Heart left ventricle (tissue), 16 donors: ENCODE data around the gene CETN1. TPM values are rescaled to one million over a fixed set of nuclear protein-coding genes. Genes with fewer than 3 reads are reported as not detected.

Experiments
- ATAC-seq, 4 donors: fragments of 200-7000 bp; cut with Tn5 transposase; one replicate each; pipeline ENCODE4 v1.9.1; 2020 to 2022; ENCODE audit warnings: moderate library complexity in 4 of 4, mild to moderate bottlenecking in 3 of 4, moderate number of reproducible peaks in 1 of 4
- DNase-seq, 5 donors: peaks; one replicate each; pipeline ENCODE4 v3.0.0-alpha.2; 2020
- H3K27ac ChIP-seq, 12 donors: fragments of 200-600 bp; sonication (generic) in 4 of 12; one replicate each; pipeline versions ENCODE4 v1.5.0 to v1.8.0; 2016 to 2022; ENCODE audit warnings: mild to moderate bottlenecking in 2 of 12
- H3K27me3 ChIP-seq, 9 donors: fragments of 200-600 bp; sonication (generic) in 2 of 9; one replicate each; pipeline versions ENCODE4 v1.5.1 to v1.8.0; 2016 to 2022; ENCODE audit warnings: mild to moderate bottlenecking in 3 of 9
- H3K36me3 ChIP-seq, 9 donors: fragments of 200-600 bp; sonication (generic) in 2 of 9; one replicate each; pipeline versions ENCODE4 v1.5.0 to v1.8.0; 2018 to 2022; ENCODE audit warnings: mild to moderate bottlenecking in 2 of 9
- H3K4me1 ChIP-seq, 12 donors: fragments of 200-600 bp; sonication (generic) in 4 of 12; one replicate each; pipeline versions ENCODE4 v1.5.0 to v1.8.0; 2016 to 2022; ENCODE audit warnings: mild to moderate bottlenecking in 3 of 12
- H3K4me3 ChIP-seq, 12 donors: fragments of 200-600 bp; sonication (generic) in 4 of 12; one replicate each; pipeline versions ENCODE4 v1.5.0 to v1.8.0; 2017 to 2022; ENCODE audit warnings: mild to moderate bottlenecking in 9 of 12, moderate library complexity in 4 of 12
- H3K9me3 ChIP-seq, 12 donors: fragments of 200-600 bp; sonication (generic) in 4 of 12; one replicate each; pipeline versions ENCODE4 v1.5.0 to v1.8.0; 2016 to 2022; ENCODE audit warnings: mild to moderate bottlenecking in 1 of 12
- CTCF ChIP-seq, 12 donors: fragments of 200-600 bp; sonication (generic) in 4 of 12; IDR thresholded peaks; one replicate each; pipeline versions ENCODE4 v1.5.0 to v1.8.0; 2018 to 2022; ENCODE audit warnings: antibody characterized with exemption in 12 of 12, mild to moderate bottlenecking in 5 of 12
- POLR2A ChIP-seq, 2 donors: fragments of 450-650 bp; IDR thresholded peaks; one replicate each; pipeline ENCODE4 v1.6.1; 2017; ENCODE audit warnings: antibody characterized with exemption in 2 of 2, mild to moderate bottlenecking in 2 of 2, moderate library complexity in 2 of 2
- WGBS, 4 donors: extraction: QIAGEN DNeasy Blood & Tissue Kit in 2 of 4; methylation state at CpG; one replicate each; pipeline versions ENCODE4 v1.1.5 to v1.1.7; 2013 to 2018; 5-methylcytosine and 5-hydroxymethylcytosine counted together
- intact Hi-C, 10 donors: fragments of 100-400 bp; cut with DNase I; formaldehyde crosslinking; loops; one replicate each; pipeline versions ENCODE4 v1.11.1 to v1.14.2; 2022
- polyA plus RNA-seq, 2 donors: library from polyadenylated mRNA; stranded (reverse); fragments of 200-250 nt; gene quantifications; one replicate each; pipeline ENCODE4 v1.2.3, GENCODE V29; 2013
- total RNA-seq, 9 donors: library from RNA; depleted of rRNA in 2 of 9; stranded (reverse); fragments of >200 nt in 2 of 9; fragmentation: NEBNext Ultra II Directional in 3 of 9; extraction: Animal tissue kit (Norgen Biotek cat#: 25700) in 3 of 9; gene quantifications; one replicate each; pipeline versions ENCODE4 v1.1.0 to v1.2.4, GENCODE V29; 2016 to 2023
- donor health status: ischemic (EF 13 %, LVEDD 7.1; RV severe dilation, severe dysfunction).
- donor health status: healthy with polysubstance abuse.
- donor health status: DM: no; HTN: yes; CAD: no.
- donor health status: DM: no; HTN: no; CAD: no.
- donor health status: ischemic (EF 25% LVEDD 6.9; RV normal size, moderate dysfunction).
- donor health status: ischemic (EF 25% LVEDD 5.7; RV mildly dilated, moderate dysfunction).
- donor health status: healthy.
- donor health status: DM: yes; HTN: yes; CAD: no.
- donor health status: ischemic (EF 35%, LVEDD 5.7; RV mildly dilated, moderate dysfunction).
- donor health status: nonischemic (EF 11% LVEDD 7.7; RV severe dilation, severe dysfunction).
- donor health status: DM: yes; HTN: yes; CAD: no.
- donor health status: PGD.
- donor health status: ischemic (EF 29% LVEDD 5.4; RV normal size, mild dysfunction).
- donor health status: nonischemic (EF 23%, LVEDD 6.1; RV moderate dilation, normal function).

CETN1 gene
- total and polyA plus RNA-seq, 11 donors, result not detected

- peaks cover 0 to 45% (median 12%) of the 10 kb centered on the region in 9 donors for H3K27me3 ChIP-seq
- no peaks in the 10 kb centered on the region for H3K36me3 ChIP-seq
- H3K4me3 ChIP-seq, result no peak overlapping the region
- intact Hi-C loops, result loop anchor here in 2 of 10 donors (5.0 to 10.0 kb wide), 2 partner anchors 85 to 328 kb away; no protein-coding TSS in a partner anchor
- H3K4me1 ChIP-seq, result peaks cover 0 to 7% (median 0%) of the 10 kb centered on the region in 12 donors
- TF ChIP-seq POLR2A (IDR thresholded peaks at IDR 0.05) (no peak), CTCF (IDR thresholded peaks at IDR 0.05) (no peak)
- DNase-seq, result no peak
- WGBS, 4 donors, result 78 to 85% (median 79%) methylated on average over 3 of the region's 3 CpGs
- no peak overlapping the region for H3K27ac ChIP-seq
- H3K9me3 ChIP-seq, result no peaks in the 10 kb centered on the region
- no peak for ATAC-seq
Observed at GRCh38 chr18:600107-600506, 19.9 kb downstream of the CETN1 start.

GRCh38 chr18:604771-605170 is 24.6 kb downstream of the CETN1 start:
- 55 to 68% (median 64%) methylated on average over 8 of the region's 8 CpGs for WGBS, 4 donors
- DNase-seq (no peak), ATAC-seq (no peak)
- Histone ChIP-seq H3K27ac (no peak overlapping the region), H3K9me3 (no peaks in the 10 kb centered on the region), H3K4me1 (no peaks in the 10 kb centered on the region), H3K27me3 (peaks cover 0 to 12% (median 0%) of the 10 kb centered on the region in 9 donors), H3K4me3 (no peak overlapping the region), H3K36me3 (no peaks in the 10 kb centered on the region)
- no peak for TF ChIP-seq CTCF (IDR thresholded peaks at IDR 0.05)
- no peak for TF ChIP-seq POLR2A (IDR thresholded peaks at IDR 0.05)
- intact Hi-C loops, result loop anchor here in 2 of 10 donors (5.0 to 10.0 kb wide), 2 partner anchors 90 to 332 kb away; no protein-coding TSS in a partner anchor

- Histone ChIP-seq H3K36me3 (no peaks in the 10 kb centered on the region), H3K4me1 (no peaks in the 10 kb centered on the region), H3K27me3 (no peaks in the 10 kb centered on the region), H3K27ac (no peak overlapping the region), H3K4me3 (no peak overlapping the region), H3K9me3 (no peaks in the 10 kb centered on the region)
- TF ChIP-seq POLR2A (IDR thresholded peaks at IDR 0.05) (no peak), CTCF (IDR thresholded peaks at IDR 0.05) (no peak)
- intact Hi-C loops, result loop anchor here in 1 of 10 donors (10.0 kb wide), 1 partner anchor 93 kb away; no protein-coding TSS in a partner anchor
- no peak for DNase-seq
- peak in 1 of 4 donors; percentile 41 for ATAC-seq
- WGBS, 4 donors, result 76 to 87% (median 83%) methylated on average over 6 to 7 of the region's 7 CpGs
Observed at GRCh38 chr18:607930-608329, 27.8 kb downstream of the CETN1 start.

DNA sequence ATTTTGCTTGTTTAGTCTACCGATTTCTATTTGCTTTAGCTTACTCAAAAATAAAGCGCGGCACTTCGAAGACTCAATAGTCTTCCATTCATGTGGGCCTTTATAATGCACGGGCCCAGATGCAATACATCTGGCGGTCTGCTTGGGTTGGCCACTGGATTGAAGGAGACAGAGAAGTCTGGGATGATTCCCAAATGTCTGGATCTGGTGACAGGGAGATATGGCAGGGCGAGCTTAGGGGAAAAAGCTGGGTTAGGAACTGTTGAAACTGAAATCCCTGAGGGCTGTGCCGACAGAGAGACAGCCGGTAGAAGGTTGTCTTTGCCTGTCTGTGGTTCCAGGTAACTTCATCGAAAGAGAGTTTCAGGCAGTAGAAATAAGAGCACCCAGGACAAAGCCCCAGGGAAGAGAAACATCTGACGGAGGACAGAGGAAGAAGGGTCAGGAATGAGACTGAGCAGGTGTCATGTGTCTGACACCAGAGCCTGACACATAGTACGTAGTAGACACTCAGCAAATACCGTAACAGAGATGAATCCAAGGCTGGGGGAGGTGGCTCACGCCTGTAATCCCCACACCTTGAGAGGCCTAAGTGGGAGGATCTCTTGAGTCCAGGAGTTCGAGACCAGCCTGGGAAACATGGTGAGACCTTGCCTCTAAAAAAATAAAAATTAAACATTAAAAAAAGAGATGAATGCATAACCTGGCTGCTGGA is 30.2 kb downstream of the CETN1 start:
- H3K27me3 ChIP-seq, result no peaks in the 10 kb centered on the region
- intact Hi-C loops, result loop anchor here in 3 of 10 donors (10.0 kb wide), 2 partner anchors 116 to 136 kb away; no protein-coding TSS in a partner anchor
- peak; percentile 70 to 86 (median 74) for ATAC-seq
- no peak overlapping the region for H3K27ac ChIP-seq
- peaks cover 0 to 8% (median 0%) of the 10 kb centered on the region in 12 donors for H3K4me1 ChIP-seq
- no peaks in the 10 kb centered on the region for H3K9me3 ChIP-seq
- peak in 4 of 5 donors; percentile 26 to 61 (median 30) for DNase-seq
- TF ChIP-seq CTCF (IDR thresholded peaks at IDR 0.05) (no peak), POLR2A (IDR thresholded peaks at IDR 0.05) (no peak)
- H3K36me3 ChIP-seq, result no peaks in the 10 kb centered on the region
- 71 to 77% (median 73%) methylated on average over 15 of the region's 15 CpGs for WGBS, 4 donors
- H3K4me3 ChIP-seq, result no peak overlapping the region
